IPS-NIHi7 (cell line): ENCODE results near the gene MDP1.

Experiments used
- DNase-seq: peaks from one replicate; pipeline ENCODE4 v3.0.0; 2012; ENCODE audit warnings: mixed read lengths; ENCODE audit errors: extremely low spot score

MDP1 gene

GRCh38 chr14:24215495-24216344 is at the start of gene MDP1:
Gene MDP1, minus strand, starts transcription at chr14:24216066. Its CDS starts 111 bp downstream, at chr14:24215955.
- peak; percentile 96 for DNase-seq

GRCh38 chr14:24264298-24264697 is 48.4 kb upstream of the MDP1 start:
- no peak for DNase-seq

DNA sequence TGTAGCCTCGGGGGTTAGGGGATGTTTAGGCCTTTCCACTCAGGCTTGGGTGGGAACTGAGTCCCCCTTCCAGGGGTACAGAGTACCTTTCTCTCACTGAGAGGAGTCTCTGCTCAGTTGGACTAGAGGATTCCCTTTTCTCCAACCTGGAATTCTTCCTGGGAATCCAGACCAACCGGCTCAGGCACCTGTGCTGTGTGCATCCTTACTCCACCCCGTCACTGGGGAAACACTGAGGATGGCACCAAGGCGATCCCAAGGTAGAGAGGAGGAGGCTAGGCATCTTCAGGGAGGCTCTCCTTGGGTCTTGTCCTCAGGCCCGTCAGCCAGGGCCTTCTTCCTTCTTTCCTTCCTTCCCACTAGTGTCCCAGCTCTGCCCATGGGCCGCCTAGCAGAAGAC is 48.0 kb upstream of the MDP1 start:
- no peak for DNase-seq

- peak; percentile 46 for DNase-seq
These were observed 47.2 kb upstream of the MDP1 start, which contains the start of gene TGM1 for GRCh38 chr14:24262821-24263733. Gene TGM1, minus strand, starts transcription at chr14:24263177. Its CDS starts 825 bp downstream, at chr14:24262352.

GRCh38 chr14:24261969-24262327 is 46.1 kb upstream of the MDP1 start:
- no peak for DNase-seq

- no peak for DNase-seq
These were observed 45.5 kb upstream of the MDP1 start for GRCh38 chr14:24261256-24261968.

DNA sequence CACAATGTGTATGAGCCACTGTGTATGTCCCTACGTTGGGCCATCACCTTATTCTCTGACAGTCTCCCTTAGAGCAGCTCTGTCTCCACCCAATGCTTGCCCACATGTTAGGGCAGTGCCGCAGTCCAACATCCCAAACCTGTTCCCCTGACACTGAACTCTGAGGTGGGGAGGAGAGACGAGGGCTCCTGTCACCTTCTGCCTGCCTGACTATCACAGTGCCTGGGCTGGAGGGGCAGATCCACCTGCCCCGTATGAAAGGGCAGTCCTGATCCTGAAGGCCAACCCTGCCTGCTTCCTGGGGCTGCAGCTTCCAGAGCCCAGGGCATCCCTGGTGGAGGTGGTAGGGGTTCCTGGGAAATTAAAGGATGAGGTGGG is 44.9 kb upstream of the MDP1 start:
- no peak for DNase-seq

DNA sequence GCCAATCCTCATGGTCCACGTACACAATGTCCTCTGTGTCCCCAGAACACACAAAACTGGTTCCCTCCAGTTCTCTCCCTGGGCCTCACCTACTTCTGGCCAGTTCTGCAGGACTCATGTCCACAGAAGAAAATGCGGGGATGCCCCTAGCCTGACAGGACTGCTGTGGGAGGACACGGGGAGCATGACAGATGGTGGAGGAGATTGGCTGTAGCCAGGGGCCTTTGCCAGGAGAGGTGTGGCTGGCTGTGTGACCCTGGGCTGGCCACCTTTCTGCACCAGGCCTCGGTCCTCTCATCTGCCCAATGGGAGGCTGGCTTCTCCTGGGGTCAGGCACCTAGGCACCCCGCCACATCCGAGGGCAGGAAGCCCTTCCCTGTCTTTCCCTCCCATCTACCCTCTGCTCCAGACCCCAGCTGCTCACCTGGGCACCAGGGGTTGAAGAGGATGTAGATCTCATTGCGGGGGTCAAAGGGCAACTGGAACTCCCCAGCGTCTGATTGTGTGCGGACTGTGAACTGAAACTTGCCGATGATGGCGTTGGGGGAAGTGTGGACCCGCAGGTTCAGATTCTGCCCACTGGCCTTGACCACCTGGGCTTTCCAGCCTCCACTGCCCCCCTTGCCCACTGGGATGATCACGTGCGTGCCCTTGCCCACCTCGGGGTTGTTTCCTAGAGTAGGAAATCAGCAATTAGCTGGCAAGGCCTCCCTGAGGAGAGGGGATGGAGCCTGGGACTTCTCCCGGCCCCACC is 44.3 kb upstream of the MDP1 start:
- DNase-seq, result no peak

- DNase-seq, result no peak
These were observed 43.6 kb upstream of the MDP1 start for GRCh38 chr14:24259282-24260025.

DNA sequence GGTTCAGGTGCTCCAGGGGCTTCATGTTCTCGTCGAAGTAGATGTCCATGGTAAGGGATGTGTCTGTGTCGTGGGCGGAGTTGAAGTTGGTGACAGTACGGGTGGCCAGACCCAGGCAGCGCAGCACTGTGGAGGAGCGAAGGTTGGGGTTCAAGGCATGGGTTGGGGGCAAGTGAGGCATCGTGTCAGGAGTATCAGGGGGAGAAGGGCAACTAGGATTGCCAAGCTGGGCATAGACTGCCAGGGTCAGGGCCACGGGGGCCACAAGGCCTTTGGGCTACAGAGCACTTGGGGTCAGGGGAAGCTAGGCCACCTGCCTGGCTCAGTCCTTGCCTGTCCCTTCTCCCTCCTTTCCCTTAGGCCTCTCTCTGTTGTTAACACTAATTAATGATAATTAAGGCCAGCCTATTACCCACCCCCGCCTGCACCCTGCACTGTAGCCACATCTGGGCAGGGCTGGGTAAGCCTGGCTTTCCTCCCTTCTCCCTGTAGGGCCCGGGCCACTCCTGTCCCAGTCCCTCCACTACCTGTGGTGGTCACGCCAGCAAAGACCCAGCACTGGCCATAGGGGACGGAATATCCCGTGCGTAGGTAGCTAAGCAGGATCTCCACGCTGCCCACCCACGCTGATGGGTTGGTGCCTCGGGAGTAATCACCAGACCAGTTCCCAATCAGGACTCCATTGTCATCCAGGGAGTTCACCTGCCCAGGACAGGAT is 42.8 kb upstream of the MDP1 start:
- no peak for DNase-seq

GRCh38 chr14:24258119-24258518 is 42.3 kb upstream of the MDP1 start:
- DNase-seq, result no peak

DNA sequence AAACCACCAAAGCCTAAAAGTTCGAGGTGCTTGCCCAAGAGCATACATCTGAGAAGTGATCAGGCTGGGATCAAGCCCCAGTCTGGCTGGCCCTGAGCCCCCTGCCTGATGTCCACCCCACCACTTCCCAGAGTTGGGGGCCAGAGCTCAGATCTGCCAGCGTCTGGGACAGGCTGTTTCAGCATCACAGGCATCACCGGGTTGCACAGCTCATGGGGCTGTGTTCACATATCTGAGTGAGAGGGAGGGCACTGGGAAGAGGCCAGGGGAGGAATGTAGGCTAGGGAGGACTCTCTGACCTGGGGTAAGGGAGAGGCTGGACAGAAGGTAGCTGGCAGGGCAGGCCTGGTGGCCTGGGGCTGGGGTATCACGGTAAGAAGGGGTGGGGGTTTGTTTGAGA is 41.1 kb upstream of the MDP1 start:
- no peak for DNase-seq

- no peak for DNase-seq
These were observed 40.3 kb upstream of the MDP1 start for GRCh38 chr14:24255931-24256711.

DNA sequence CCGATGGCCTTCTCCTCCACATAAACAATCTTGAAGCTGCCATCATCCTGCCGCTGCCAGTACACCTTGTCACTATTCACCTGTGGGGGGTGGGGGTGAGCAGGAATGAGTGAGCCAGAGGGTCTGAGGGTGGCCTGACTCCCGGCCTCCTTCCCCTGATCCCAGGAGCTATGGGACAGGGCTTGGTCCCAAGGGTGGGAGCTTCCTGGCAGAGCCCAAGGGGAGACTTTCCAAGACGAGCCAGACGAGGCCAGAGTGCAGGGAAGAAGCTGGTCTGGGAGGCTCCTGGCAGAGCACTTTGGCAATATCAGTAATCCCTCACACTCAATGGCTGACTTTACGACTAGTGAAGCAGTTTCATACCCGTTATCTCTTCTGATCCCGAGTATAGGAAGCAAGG is 39.6 kb upstream of the MDP1 start:
- DNase-seq, result no peak

DNA sequence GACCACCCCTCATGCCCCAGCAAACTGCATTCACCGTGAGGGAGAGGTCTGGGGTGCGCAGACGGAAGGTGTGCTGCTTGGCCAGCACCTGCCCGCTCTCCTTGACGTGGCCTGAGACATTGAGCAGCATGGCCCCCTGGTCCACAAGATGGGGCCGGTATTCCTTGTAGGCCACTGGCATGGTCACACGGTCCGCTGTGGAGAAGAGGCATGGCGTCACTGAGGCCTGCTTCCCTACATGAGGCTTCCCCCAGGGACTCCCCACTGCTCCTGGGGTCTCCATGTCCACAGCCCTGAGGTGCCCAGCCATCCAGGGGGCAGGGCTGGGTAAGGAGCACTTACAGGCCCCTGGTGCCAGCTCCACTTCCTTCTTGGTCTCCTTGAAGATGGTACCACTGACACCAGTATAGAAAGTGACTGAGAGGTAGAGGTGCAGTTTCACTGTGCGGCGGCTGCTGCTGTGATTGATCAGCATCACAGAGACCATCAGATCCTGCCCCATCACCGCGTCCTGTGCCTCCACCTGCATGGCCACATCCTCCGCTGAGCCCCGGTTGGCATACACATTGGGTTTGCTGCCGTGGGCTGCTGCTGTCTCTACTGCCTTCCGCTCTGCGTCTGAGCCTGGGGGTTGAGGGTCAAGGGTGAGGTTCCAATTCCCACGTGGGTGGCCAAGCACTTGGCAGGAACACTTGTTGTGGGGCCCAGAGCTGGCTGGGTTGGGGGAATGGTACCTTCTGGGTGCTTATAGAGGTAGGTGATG is 38.9 kb upstream of the MDP1 start:
- no peak for DNase-seq

DNA sequence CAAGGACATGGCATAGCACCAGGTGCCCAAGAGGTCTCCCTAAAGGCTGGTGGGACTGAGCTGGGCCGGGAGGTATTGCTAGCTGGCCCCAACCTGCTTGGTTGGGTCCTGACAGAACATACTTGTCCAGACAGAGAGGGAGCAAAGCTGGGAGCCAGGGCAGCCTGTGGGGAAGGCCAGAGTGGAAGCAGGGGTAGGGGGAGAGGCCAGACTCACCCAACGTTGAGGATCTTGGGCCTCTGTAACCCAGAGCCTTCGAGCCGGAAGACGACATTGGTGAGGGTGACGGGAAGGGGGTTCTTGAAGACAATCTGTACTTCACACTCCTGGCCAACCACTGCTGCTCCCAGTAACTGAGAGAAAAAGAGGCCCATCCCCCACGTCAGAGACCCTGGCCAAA is 38.1 kb upstream of the MDP1 start:
- DNase-seq, result no peak

DNA sequence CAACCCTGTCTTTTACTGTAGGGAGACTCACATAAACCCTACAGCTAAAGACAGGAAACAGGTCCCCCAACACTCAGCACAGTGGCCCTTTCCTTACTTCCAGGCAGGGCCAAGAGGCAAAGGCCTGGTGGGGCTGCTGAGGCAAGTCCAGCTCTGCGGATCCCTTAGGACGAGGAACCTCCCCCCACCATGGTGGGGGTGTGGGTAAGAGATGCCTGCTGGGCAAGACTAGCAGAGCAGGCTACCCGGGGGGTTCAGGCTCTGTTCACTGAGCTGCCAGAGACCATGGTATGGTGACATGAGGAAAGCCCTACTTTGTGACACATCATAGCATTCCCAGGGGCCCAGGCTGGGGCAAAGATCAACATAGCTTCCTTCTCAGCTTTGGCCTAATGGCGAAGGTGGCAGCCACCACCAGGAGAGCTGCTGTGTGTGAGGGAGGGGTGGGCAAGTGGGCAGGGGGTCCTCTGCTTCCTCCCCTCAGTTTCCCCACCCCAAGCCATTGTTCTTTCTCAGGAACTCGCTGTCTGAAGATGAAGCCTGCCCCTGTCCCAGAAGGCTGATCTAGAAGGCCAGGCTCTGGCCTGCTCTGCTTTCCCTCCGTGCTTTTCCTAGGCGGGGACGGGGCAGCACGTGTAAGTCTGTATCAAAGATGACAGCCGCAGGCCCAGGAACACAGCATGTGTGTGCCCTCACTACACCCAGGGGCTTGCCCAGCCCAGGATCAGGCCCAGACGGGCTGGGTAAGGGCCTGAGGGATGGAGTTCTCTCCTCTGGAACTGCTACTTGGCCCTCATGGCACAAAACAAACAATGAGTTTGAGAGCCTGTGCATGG is 36.6 kb upstream of the MDP1 start:
- DNase-seq, result no peak

- no peak for DNase-seq
These were observed 36.0 kb upstream of the MDP1 start for GRCh38 chr14:24251880-24252288.
